ENCODE data around the gene AKT3. TPM values are rescaled to one million over a fixed set of nuclear protein-coding genes. Genes with fewer than 3 reads are reported as not detected.

Gene AKT3
- total and polyA plus RNA-seq, 2 experiments from 2014 or later: 4.5 to 18.5 TPM

DNA sequence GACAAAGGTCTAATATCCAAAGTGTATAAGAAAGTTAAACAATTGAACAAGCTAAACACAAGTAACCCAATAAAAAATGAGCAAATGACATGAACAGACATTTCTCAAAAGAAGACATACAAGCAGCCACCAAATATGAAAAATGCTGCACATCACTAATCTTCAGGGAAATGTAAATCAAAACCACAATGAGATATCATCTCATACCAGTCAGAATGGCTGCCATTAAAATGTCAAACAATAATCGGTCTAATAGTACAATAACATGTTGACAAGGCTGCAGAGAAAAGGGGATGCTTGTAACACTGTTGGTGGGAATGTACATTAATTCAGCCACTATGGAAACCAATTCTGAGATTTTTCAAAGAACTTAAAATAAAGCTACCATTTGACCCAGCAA is 264.1 kb downstream of the AKT3 start (continued):
- TF ChIP-seq EZH2 (IDR thresholded peaks at IDR 0.05; ENCODE audit: low read depth, unreplicated experiment): no peak
- no peak for TF ChIP-seq POLR2AphosphoS5 (IDR thresholded peaks at IDR 0.05; ENCODE audit: low read depth)
- TF ChIP-seq CREB1 (CRISPR knock-in tag; IDR thresholded peaks at IDR 0.05; ENCODE audit: low read depth): no peak
- no peak for TF ChIP-seq EZH2phosphoT487 (IDR thresholded peaks at IDR 0.05; ENCODE audit: unreplicated experiment)
- no peak for TF ChIP-seq STAT1 (IDR thresholded peaks at IDR 0.05; ENCODE audit: unreplicated experiment)
- no peak for TF ChIP-seq ZNF114 (CRISPR knock-in tag; IDR thresholded peaks at IDR 0.05)
- TF ChIP-seq, protein P1, sequence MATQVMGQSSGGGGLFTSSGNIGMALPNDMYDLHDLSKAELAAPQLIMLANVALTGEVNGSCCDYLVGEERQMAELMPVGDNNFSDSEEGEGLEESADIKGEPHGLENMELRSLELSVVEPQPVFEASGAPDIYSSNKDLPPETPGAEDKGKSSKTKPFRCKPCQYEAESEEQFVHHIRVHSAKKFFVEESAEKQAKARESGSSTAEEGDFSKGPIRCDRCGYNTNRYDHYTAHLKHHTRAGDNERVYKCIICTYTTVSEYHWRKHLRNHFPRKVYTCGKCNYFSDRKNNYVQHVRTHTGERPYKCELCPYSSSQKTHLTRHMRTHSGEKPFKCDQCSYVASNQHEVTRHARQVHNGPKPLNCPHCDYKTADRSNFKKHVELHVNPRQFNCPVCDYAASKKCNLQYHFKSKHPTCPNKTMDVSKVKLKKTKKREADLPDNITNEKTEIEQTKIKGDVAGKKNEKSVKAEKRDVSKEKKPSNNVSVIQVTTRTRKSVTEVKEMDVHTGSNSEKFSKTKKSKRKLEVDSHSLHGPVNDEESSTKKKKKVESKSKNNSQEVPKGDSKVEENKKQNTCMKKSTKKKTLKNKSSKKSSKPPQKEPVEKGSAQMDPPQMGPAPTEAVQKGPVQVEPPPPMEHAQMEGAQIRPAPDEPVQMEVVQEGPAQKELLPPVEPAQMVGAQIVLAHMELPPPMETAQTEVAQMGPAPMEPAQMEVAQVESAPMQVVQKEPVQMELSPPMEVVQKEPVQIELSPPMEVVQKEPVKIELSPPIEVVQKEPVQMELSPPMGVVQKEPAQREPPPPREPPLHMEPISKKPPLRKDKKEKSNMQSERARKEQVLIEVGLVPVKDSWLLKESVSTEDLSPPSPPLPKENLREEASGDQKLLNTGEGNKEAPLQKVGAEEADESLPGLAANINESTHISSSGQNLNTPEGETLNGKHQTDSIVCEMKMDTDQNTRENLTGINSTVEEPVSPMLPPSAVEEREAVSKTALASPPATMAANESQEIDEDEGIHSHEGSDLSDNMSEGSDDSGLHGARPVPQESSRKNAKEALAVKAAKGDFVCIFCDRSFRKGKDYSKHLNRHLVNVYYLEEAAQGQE (IDR thresholded peaks at IDR 0.05; ENCODE audit: unreplicated experiment): no peak

DNA sequence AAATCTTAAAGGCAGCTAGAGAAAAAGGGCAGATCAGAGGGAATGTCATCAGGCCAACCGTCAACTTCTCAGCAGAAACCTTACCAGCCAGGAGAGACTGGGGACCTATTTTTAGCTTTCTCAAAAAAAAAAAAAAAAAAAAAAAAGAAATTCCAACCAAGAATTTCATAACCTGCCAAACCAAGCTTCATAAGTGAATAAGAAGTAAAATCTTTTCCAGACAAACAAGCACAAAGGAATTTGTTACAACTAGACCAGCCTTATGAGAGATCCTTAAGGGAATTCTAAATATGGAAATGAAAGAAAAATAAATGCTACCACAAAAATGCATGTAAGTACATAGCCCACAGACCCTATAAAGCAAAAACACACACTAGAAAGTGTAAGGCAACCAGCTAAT is 267.7 kb downstream of the AKT3 start:
- no peak overlapping the region for H2AFZ ChIP-seq
- no peak overlapping the region for H3K4me2 ChIP-seq
- DNase-seq (ENCODE audit: low spot score): no peak
- TF ChIP-seq NANOG (IDR thresholded peaks at IDR 0.05; ENCODE audit: borderline replicate concordance): no peak
- no peak for TF ChIP-seq ZNF331 (CRISPR knock-in tag; IDR thresholded peaks at IDR 0.05; ENCODE audit: low read depth)
- TF ChIP-seq POLR2AphosphoS5 (IDR thresholded peaks at IDR 0.05; ENCODE audit: low read depth): no peak
- TF ChIP-seq EZH2 (IDR thresholded peaks at IDR 0.05; ENCODE audit: low read depth, unreplicated experiment): no peak
- no peak for TF ChIP-seq CREB1 (CRISPR knock-in tag; IDR thresholded peaks at IDR 0.05; ENCODE audit: low read depth)
- TF ChIP-seq, protein P2, sequence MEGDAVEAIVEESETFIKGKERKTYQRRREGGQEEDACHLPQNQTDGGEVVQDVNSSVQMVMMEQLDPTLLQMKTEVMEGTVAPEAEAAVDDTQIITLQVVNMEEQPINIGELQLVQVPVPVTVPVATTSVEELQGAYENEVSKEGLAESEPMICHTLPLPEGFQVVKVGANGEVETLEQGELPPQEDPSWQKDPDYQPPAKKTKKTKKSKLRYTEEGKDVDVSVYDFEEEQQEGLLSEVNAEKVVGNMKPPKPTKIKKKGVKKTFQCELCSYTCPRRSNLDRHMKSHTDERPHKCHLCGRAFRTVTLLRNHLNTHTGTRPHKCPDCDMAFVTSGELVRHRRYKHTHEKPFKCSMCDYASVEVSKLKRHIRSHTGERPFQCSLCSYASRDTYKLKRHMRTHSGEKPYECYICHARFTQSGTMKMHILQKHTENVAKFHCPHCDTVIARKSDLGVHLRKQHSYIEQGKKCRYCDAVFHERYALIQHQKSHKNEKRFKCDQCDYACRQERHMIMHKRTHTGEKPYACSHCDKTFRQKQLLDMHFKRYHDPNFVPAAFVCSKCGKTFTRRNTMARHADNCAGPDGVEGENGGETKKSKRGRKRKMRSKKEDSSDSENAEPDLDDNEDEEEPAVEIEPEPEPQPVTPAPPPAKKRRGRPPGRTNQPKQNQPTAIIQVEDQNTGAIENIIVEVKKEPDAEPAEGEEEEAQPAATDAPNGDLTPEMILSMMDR (conservative IDR thresholded peaks at IDR 0.05; ENCODE audit: low read depth in 2 of 2): no peak
- TF ChIP-seq, protein P1 (IDR thresholded peaks at IDR 0.05; ENCODE audit: unreplicated experiment): no peak
- TF ChIP-seq EZH2phosphoT487 (IDR thresholded peaks at IDR 0.05; ENCODE audit: unreplicated experiment): no peak
- TF ChIP-seq JUNB (IDR thresholded peaks at IDR 0.05; ENCODE audit: unreplicated experiment): no peak
- TF ChIP-seq STAT1 (IDR thresholded peaks at IDR 0.05; ENCODE audit: unreplicated experiment): no peak
- Mint-ChIP-seq H3K27ac (no peak overlapping the region), H3K9me3 (peaks cover 32% of the 10 kb centered on the region), H3K36me3 (ENCODE audit: low read depth) (peaks cover 40% of the 10 kb centered on the region; the same call in 2 of the 3 replicates), H3K4me1 (no peaks in the 10 kb centered on the region; the same call in 2 of the 3 replicates), H3K27me3 (ENCODE audit: insufficient read depth, low read depth, poor library complexity) (no peaks in the 10 kb centered on the region), H3K4me3 (no peak overlapping the region)
- H3K9me2 ChIP-seq (ENCODE audit: insufficient read depth): no peaks in the 10 kb centered on the region
- no peak for ATAC-seq
- H3K36me3 ChIP-seq (ENCODE audit: insufficient read depth): peaks cover 4% of the 10 kb centered on the region; the same call in 1 of the 2 replicates
- peaks cover 8% of the 10 kb centered on the region for H3K79me2 ChIP-seq (replicated peaks; ENCODE audit: insufficient read depth)
- H3K27ac ChIP-seq (ENCODE audit: low read depth): no peak overlapping the region
- no peaks in the 10 kb centered on the region for H4K20me1 ChIP-seq (replicated peaks; ENCODE audit: insufficient read depth)
- H3K4me1 ChIP-seq (ENCODE audit: insufficient read depth): no peaks in the 10 kb centered on the region
- H3K27me3 ChIP-seq (ENCODE audit: insufficient read depth): no peaks in the 10 kb centered on the region
- H3F3A ChIP-seq (replicated peaks; ENCODE audit: low read depth): no peaks in the 10 kb centered on the region
- no peak overlapping the region for H3K4me3 ChIP-seq

All from GM23338 (cell line).